Measurements from ENCODE around the gene FTSJ1.
"Not testable (repeated sequence)": the region's sequence is repeated elsewhere in the genome, so short reads cannot be mapped to it uniquely, and the experiment has no call there.

Gene FTSJ1

GRCh38 chrX:48520976-48521352 lies 45.0 kb downstream of the FTSJ1 start:
- TF ChIP-seq CTCF (IDR thresholded peaks at IDR 0.05; ENCODE audit: control insufficient read depth, extremely low read depth, insufficient read depth) = no peak
- DNase-seq (ENCODE audit: low read depth) = no peak
- peak overlapping the region; percentile 63 for H3K4me3 ChIP-seq (ENCODE audit: low read depth, low read length)

DNA sequence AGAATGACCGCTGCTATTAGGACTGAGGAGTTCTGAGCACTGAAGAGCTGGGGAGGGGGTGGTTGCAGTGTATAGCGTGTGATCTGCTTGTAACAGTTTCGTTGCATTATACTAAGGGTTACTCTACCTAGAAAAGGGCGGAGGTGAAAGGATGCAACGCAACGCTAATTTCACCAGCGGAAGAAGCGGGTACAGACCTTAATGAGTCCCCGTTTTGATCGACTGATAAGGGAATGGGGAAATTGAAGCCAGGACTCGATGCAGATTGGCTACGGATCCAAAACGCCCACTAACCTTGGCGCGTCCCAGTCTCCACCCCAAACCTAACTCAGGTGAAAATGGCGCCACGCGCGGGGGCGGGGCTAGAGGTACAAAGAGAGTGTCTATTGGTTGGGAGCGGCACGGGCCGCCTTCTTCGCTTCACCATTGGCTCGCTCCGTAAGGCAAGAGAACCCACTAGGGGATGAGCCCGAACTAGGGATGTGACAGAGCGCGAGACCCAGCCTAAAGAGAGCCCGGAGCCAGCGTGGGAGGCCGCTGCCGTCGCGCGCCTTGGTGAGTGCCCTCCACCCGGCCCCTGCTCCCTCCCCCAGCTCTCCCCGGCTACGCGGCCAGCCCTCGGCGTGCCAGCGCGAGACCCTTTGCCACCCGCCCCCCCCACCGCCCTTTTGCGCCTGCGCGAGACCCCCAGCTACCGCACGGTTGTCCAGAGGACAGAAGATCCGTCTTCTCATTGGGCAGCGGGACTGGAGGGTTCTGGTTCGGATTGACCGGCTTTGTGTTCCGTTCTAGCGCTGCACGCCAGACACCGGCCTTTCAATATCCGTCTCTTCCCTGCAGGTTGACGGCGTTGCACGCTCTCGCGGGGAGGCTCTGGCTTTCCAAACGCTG lies 45.6 kb downstream of the FTSJ1 start, which contains the start of gene EBP:
TSS of gene EBP (plus strand) at position 456 of the 891 bp plus-strand sequence. CDS start 1,964 bp downstream, outside the sequence.
- DNase-seq (ENCODE audit: low read depth) = peak; percentile 79
- TF ChIP-seq CTCF (IDR thresholded peaks at IDR 0.05; ENCODE audit: control insufficient read depth, extremely low read depth, insufficient read depth) = no peak
- peak within 1 kb of the TSS; percentile 63 for H3K4me3 ChIP-seq (ENCODE audit: low read depth, low read length)

DNA sequence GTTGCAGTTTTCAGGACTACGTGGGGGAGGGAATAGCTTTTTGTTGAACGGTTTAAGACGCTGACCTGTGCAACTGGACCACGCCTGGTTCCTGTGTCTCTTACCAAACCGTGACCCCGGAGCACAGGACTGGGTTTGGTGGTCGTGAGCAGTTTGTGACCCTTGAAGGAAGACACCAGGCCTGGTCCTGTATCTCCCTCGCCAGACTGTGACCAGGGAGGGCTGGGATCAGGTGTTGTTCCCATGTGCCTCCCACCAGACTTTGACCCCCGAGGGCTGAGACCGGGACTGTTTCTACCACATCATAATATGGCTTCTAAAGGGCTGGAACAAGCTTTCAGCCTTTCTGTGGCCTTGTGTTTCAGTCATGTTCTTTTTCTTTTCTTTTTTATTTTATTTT lies 46.3 kb downstream of the FTSJ1 start:
- no peak for DNase-seq (ENCODE audit: low read depth)
- TF ChIP-seq CTCF (IDR thresholded peaks at IDR 0.05; ENCODE audit: control insufficient read depth, extremely low read depth, insufficient read depth) = no peak
- H3K4me3 ChIP-seq (ENCODE audit: low read depth, low read length) = peak overlapping the region; percentile 63

DNA sequence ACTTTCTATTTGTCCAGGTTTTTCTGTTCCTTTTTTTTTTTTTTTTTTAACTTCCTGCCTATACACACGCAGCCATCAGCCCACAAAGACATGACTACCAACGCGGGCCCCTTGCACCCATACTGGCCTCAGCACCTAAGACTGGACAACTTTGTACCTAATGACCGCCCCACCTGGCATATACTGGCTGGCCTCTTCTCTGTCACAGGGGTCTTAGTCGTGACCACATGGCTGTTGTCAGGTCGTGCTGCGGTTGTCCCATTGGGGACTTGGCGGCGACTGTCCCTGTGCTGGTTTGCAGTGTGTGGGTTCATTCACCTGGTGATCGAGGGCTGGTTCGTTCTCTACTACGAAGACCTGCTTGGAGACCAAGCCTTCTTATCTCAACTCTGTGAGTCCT lies 47.7 kb downstream of the FTSJ1 start:
- no peak for DNase-seq (ENCODE audit: low read depth)
- H3K4me3 ChIP-seq (ENCODE audit: low read depth, low read length) = no peak overlapping the region
- TF ChIP-seq CTCF (IDR thresholded peaks at IDR 0.05; ENCODE audit: control insufficient read depth, extremely low read depth, insufficient read depth) = no peak

GRCh38 chrX:48525853-48526252 lies 49.9 kb downstream of the FTSJ1 start:
- not testable (repeated sequence) for DNase-seq (ENCODE audit: low read depth)

GRCh38 chrX:48530736-48531135 lies 54.7 kb downstream of the FTSJ1 start:
- DNase-seq (ENCODE audit: low read depth) = no peak
- TF ChIP-seq CTCF (IDR thresholded peaks at IDR 0.05; ENCODE audit: control insufficient read depth, extremely low read depth, insufficient read depth) = no peak
- no peak overlapping the region for H3K4me3 ChIP-seq (ENCODE audit: low read depth, low read length)

More at GRCh38 chrX:48525853-48526252, 49.9 kb downstream of the FTSJ1 start:
- H3K4me3 ChIP-seq (ENCODE audit: low read depth, low read length) = not testable (repeated sequence)

- no peak for TF ChIP-seq CTCF (IDR thresholded peaks at IDR 0.05; ENCODE audit: control insufficient read depth, extremely low read depth, insufficient read depth)
- H3K4me3 ChIP-seq (ENCODE audit: low read depth, low read length) = no peak overlapping the region
- DNase-seq (ENCODE audit: low read depth) = no peak
These were observed 55.5 kb downstream of the FTSJ1 start for GRCh38 chrX:48531358-48531959.
